Cardiac muscle cell (in vitro differentiated cells and primary cell): Measurements from ENCODE around the gene MR1. TPM values are rescaled to one million over a fixed set of nuclear protein-coding genes. Genes with fewer than 3 reads are reported as not detected.
"Not testable (repeated sequence)": the region's sequence is repeated elsewhere in the genome, so short reads cannot be mapped to it uniquely, and the experiment has no call there.

ENCODE experiments used
- DNase-seq, 2 donors: peaks; one replicate each; pipeline versions ENCODE4 v3.0.0 to v3.0.0-alpha.2; 2010 to 2017; ENCODE audit warnings: low read depth in 1 of 2, low spot score in 1 of 2
- H3K27ac ChIP-seq: fragments of 200-600 bp; sonication (generic); 2 replicates; pipeline ENCODE4 v1.5.1; 2016
- H3K27me3 ChIP-seq: fragments of 200-600 bp; sonication (generic); 2 replicates; pipeline ENCODE4 v1.6.0; 2016; ENCODE audit warnings: control low read depth
- H3K36me3 ChIP-seq: fragments of 200-600 bp; sonication (generic); 2 replicates; pipeline ENCODE4 v1.5.1; 2016; ENCODE audit warnings: control low read depth
- H3K4me1 ChIP-seq: fragments of 200-600 bp; sonication (generic); 2 replicates; pipeline ENCODE4 v1.8.1; 2017; ENCODE audit warnings: low read depth, mild to moderate bottlenecking, mixed run types
- H3K4me3 ChIP-seq: fragments of 200-600 bp; sonication (generic); 2 replicates; pipeline ENCODE4 v1.5.1; 2016; ENCODE audit warnings: mild to moderate bottlenecking
- H3K9me3 ChIP-seq: fragments of 200-600 bp; sonication (generic); 2 replicates; pipeline ENCODE4 v1.5.1; 2017; ENCODE audit warnings: low read depth, mild to moderate bottlenecking, control low read depth
- CTCF ChIP-seq: IDR thresholded peaks from 2 replicates; pipeline ENCODE4 v1.5.1; 2012; ENCODE audit warnings: low read depth, mild to moderate bottlenecking, low read length
- polyA plus RNA-seq: library from polyadenylated mRNA; unstranded; fragments of >200 nt; fragmentation: Nextera tagmentation; extraction: Ambion mirVana; gene quantifications from 2 replicates; pipeline ENCODE4 v1.2.1, GENCODE V29; 2016
- total RNA-seq: library from RNA; depleted of rRNA; stranded (reverse); fragments of >200 nt; gene quantifications from 2 replicates; pipeline ENCODE4 v1.2.3, GENCODE V29; 2016

MR1 gene
- total and polyA plus RNA-seq, 2 experiments from 2014 or later: 0.12 TPM; not detected in 1

DNA sequence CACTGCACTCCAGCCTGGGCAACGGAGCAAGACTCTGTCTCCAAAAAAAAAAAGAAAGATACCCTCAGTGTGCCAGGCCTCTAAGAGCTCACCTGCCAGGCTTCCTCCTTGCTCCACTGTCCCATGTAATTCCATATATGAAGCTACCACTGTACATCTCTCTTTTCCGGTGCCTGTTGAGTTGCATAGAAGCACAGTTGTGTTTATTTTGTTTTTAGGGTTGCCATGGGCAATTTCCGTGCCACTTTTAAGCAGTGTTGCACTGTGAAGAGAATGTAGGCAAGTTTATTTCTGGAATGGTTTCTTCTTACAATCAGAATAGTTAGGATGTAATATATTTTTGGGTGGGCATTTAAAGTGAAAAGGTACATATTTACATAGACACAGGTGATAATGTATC, 23.3 kb downstream of the MR1 start:
- no peak for DNase-seq
- TF ChIP-seq CTCF: no peak
- H3K9me3 ChIP-seq: no peaks in the 10 kb centered on the region
- no peaks in the 10 kb centered on the region for H3K4me1 ChIP-seq
- H3K36me3 ChIP-seq: no peaks in the 10 kb centered on the region
- H3K4me3 ChIP-seq: no peak overlapping the region
- H3K27me3 ChIP-seq: no peaks in the 10 kb centered on the region
- H3K27ac ChIP-seq: no peak overlapping the region

DNA sequence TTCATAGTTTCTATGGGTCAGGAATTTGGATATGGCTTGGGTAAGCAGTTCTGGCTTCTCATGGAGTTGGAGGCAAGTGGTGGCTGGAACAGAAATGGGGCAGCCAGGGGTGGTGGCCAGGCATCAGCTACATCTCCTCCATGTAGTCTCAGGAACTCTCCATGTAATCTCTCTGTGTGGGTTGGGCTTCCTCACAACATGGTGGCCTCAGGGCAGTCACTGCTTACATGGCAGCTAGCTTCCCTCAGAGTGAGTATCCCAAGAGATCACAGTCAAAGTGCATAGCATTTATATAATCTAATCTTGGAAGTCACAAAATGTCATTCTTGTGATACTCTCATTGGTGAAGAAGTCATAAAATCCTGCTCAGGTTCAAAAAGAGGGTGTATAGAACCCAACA, 25.7 kb downstream of the MR1 start:
- H3K4me3 ChIP-seq: no peak overlapping the region
- no peaks in the 10 kb centered on the region for H3K9me3 ChIP-seq
- TF ChIP-seq CTCF: no peak
- H3K36me3 ChIP-seq: no peaks in the 10 kb centered on the region
- no peak overlapping the region for H3K27ac ChIP-seq
- no peaks in the 10 kb centered on the region for H3K27me3 ChIP-seq
- peaks cover 6% of the 10 kb centered on the region for H3K4me1 ChIP-seq
- DNase-seq: no peak

DNA sequence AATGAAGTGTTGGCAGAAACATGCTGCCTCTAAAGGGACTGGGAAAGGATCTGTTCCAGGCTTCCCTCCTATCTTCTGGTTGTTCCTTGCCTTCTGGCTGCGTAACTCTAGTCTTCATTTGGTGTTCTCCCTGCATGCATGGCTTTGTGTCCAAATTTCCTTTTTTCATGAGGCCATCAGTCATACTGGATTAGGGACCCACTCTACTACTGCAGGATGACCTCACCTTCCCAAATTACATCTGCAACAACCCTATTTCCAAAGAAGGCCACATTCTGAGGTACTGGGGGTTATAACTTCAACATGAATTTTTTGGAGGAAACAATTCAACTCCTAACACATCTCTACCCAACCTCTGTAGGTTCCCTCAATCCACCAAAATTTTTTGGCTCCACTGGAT, 26.3 kb downstream of the MR1 start:
- Histone ChIP-seq H3K4me1 (peaks cover 9% of the 10 kb centered on the region), H3K27me3 (no peaks in the 10 kb centered on the region), H3K36me3 (no peaks in the 10 kb centered on the region), H3K9me3 (no peaks in the 10 kb centered on the region), H3K27ac (no peak overlapping the region), H3K4me3 (no peak overlapping the region)
- DNase-seq: no peak
- TF ChIP-seq CTCF: no peak

DNA sequence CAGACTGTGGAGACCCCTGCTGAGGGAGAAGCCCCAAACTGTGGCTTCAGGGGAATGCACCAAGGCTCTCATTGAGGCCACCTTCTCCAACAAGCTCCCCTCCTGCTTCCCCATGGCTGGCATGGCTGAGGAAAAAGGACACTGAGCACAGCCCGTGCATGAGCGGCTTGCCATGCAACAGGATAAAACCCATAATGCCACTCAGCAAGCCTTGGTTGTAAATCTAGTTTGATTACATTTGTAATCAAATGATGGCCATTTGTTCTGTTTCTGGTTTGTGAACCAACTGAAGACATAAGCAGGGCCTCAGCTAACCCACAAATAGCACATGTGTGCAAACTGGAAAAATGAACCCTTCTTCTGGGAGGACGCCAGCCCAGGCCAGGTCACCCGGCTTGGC, 27.2 kb downstream of the MR1 start:
- DNase-seq, H3K4me3 ChIP-seq, H3K27ac ChIP-seq, H3K36me3 ChIP-seq, H3K4me1 ChIP-seq, H3K27me3 ChIP-seq, H3K9me3 ChIP-seq: not testable (repeated sequence)

DNA sequence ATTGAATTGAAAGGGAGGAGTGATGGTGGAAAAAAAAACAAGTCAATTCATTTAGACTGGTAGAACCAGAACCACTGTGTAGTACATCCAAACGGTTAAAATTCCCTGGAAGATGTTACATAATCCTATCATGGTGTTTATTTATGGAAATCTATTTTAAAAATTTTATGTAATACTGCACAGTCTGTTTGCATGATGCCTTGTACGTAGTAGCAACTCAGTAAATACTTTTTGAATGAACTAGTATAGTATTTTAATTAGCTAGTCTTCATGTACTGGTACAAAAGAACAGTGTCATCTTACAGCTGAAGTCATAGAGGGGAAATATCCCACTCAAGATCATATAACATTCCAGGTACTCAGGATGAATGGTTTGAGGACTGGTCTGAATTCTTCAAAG, 27.7 kb downstream of the MR1 start:
- Histone ChIP-seq H3K27ac (no peak overlapping the region), H3K36me3 (no peaks in the 10 kb centered on the region), H3K4me1 (peaks cover 9% of the 10 kb centered on the region), H3K27me3 (no peaks in the 10 kb centered on the region), H3K4me3 (no peak overlapping the region), H3K9me3 (no peaks in the 10 kb centered on the region)
- no peak for DNase-seq
- no peak for TF ChIP-seq CTCF

- Histone ChIP-seq H3K27me3 (no peaks in the 10 kb centered on the region), H3K36me3 (no peaks in the 10 kb centered on the region), H3K4me1 (peaks cover 9% of the 10 kb centered on the region), H3K27ac (no peak overlapping the region), H3K4me3 (no peak overlapping the region), H3K9me3 (no peaks in the 10 kb centered on the region)
- no peak for TF ChIP-seq CTCF
- DNase-seq: no peak
These were observed 28.4 kb downstream of the MR1 start for GRCh38 chr1:181061891-181062835.
